Adrenal gland (tissue), 5 donors: ENCODE measurements around the gene CPEB1.

Experiments
- CTCF ChIP-seq, 6 experiments: fragments of 450-650 bp in 4 of 6; fragments of 200-600 bp in 2 of 6; sonication (generic) in 1 of 6; IDR thresholded peaks; 1 replicate in 5 of 6; 2 replicates in 1 of 6; pipeline versions ENCODE4 v1.5.1 to v1.8.0; 2016 to 2021; ENCODE audit warnings: antibody characterized with exemption in 6 of 6, mild to moderate bottlenecking in 2 of 6, moderate library complexity in 1 of 6
- POLR2A ChIP-seq, 2 donors: fragments of 450-650 bp; IDR thresholded peaks; one replicate each; pipeline ENCODE4 v1.6.1; 2017; ENCODE audit warnings: antibody characterized with exemption in 2 of 2, mild to moderate bottlenecking in 2 of 2, moderate library complexity in 1 of 2
- donor health status: DM: no; HTN: no; CAD: no.

- no peak for TF ChIP-seq CTCF (IDR thresholded peaks at IDR 0.05)
- no peak for TF ChIP-seq POLR2A (IDR thresholded peaks at IDR 0.05)
Measured at GRCh38 chr15:82664021-82664420, 16.9 kb upstream of the CPEB1 start.
